ENCODE data around the gene CDK10. TPM values are rescaled to one million over a fixed set of nuclear protein-coding genes. Genes with fewer than 3 reads are reported as not detected.

Gene CDK10
- total and polyA plus RNA-seq, 9 of the 15 experiments (the other 6 are each of a cell fraction or from before 2014, with no cell fraction given), result 2.0 to 85.1 (median 40.1) TPM

DNA sequence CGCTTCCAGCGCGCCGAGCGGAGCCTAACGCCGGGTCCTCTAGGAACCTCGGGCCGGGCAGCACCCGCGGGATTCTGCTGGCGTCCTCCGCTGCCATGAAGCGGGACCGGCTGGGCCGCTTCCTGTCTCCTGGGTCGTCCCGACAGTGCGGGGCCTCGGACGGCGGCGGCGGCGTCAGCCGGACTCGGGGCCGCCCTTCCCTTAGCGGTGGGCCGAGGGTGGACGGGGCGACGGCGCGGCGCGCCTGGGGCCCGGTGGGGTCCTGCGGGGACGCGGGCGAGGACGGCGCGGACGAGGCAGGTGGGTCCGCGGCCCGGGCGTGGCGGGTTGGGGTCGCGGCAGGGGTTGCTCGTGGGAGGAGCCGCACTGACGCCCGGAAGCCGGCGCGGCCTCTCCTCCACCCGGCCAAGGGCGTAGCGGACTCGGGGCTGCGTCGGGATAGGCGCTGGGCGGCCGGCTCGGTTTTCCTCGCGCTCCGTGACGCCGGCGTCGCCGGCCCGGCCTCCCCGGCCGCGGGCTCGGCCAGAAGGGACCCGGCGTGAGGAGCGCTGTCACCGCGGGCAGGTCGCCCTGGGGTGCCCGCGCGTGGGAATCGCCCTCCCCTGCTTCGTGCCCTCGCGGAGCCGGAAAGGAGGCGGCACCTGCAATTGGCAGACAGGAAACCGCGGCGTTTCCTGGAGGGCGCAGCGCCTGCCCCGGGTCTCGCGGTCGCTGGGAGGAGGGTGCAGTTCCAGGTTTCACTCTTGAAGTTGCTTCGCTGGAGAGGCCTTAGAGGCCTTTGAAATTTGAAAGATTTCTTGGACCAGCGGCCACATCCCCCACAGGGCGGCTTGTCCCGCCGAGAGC is 35.3 kb downstream of the CDK10 start (continued):
- TF ChIP-seq, protein P1, sequence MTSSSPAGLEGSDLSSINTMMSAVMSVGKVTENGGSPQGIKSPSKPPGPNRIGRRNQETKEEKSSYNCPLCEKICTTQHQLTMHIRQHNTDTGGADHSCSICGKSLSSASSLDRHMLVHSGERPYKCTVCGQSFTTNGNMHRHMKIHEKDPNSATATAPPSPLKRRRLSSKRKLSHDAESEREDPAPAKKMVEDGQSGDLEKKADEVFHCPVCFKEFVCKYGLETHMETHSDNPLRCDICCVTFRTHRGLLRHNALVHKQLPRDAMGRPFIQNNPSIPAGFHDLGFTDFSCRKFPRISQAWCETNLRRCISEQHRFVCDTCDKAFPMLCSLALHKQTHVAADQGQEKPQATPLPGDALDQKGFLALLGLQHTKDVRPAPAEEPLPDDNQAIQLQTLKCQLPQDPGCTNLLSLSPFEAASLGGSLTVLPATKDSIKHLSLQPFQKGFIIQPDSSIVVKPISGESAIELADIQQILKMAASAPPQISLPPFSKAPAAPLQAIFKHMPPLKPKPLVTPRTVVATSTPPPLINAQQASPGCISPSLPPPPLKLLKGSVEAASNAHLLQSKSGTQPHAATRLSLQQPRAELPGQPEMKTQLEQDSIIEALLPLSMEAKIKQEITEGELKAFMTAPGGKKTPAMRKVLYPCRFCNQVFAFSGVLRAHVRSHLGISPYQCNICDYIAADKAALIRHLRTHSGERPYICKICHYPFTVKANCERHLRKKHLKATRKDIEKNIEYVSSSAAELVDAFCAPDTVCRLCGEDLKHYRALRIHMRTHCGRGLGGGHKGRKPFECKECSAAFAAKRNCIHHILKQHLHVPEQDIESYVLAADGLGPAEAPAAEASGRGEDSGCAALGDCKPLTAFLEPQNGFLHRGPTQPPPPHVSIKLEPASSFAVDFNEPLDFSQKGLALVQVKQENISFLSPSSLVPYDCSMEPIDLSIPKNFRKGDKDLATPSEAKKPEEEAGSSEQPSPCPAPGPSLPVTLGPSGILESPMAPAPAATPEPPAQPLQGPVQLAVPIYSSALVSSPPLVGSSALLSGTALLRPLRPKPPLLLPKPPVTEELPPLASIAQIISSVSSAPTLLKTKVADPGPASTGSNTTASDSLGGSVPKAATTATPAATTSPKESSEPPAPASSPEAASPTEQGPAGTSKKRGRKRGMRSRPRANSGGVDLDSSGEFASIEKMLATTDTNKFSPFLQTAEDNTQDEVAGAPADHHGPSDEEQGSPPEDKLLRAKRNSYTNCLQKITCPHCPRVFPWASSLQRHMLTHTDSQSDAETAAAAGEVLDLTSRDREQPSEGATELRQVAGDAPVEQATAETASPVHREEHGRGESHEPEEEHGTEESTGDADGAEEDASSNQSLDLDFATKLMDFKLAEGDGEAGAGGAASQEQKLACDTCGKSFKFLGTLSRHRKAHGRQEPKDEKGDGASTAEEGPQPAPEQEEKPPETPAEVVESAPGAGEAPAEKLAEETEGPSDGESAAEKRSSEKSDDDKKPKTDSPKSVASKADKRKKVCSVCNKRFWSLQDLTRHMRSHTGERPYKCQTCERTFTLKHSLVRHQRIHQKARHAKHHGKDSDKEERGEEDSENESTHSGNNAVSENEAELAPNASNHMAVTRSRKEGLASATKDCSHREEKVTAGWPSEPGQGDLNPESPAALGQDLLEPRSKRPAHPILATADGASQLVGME (CRISPR knock-in tag; IDR thresholded peaks at IDR 0.05), result no peak
- no peak for TF ChIP-seq KLF16 (IDR thresholded peaks at IDR 0.05)
- no peak for TF ChIP-seq ZC3H8 (IDR thresholded peaks at IDR 0.05)
- TF ChIP-seq, protein P2, sequence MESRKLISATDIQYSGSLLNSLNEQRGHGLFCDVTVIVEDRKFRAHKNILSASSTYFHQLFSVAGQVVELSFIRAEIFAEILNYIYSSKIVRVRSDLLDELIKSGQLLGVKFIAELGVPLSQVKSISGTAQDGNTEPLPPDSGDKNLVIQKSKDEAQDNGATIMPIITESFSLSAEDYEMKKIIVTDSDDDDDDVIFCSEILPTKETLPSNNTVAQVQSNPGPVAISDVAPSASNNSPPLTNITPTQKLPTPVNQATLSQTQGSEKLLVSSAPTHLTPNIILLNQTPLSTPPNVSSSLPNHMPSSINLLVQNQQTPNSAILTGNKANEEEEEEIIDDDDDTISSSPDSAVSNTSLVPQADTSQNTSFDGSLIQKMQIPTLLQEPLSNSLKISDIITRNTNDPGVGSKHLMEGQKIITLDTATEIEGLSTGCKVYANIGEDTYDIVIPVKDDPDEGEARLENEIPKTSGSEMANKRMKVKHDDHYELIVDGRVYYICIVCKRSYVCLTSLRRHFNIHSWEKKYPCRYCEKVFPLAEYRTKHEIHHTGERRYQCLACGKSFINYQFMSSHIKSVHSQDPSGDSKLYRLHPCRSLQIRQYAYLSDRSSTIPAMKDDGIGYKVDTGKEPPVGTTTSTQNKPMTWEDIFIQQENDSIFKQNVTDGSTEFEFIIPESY (CRISPR knock-in tag; IDR thresholded peaks at IDR 0.05), result no peak
- TF ChIP-seq, protein P3, sequence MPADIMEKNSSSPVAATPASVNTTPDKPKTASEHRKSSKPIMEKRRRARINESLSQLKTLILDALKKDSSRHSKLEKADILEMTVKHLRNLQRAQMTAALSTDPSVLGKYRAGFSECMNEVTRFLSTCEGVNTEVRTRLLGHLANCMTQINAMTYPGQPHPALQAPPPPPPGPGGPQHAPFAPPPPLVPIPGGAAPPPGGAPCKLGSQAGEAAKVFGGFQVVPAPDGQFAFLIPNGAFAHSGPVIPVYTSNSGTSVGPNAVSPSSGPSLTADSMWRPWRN (IDR thresholded peaks at IDR 0.05; ENCODE audit: low read depth), result no peak
- TF ChIP-seq, protein P4, sequence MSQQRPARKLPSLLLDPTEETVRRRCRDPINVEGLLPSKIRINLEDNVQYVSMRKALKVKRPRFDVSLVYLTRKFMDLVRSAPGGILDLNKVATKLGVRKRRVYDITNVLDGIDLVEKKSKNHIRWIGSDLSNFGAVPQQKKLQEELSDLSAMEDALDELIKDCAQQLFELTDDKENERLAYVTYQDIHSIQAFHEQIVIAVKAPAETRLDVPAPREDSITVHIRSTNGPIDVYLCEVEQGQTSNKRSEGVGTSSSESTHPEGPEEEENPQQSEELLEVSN (IDR thresholded peaks at IDR 0.05; ENCODE audit: borderline replicate concordance in 1 of 2, extremely low read depth in 1 of 2, insufficient read depth in 1 of 2, insufficient read length in 1 of 2, low read depth in 1 of 2, low read length in 1 of 2, poor library complexity in 1 of 2, severe bottlenecking in 1 of 2), result no peak
- no peak for TF ChIP-seq STAG1 (CRISPR knock-in tag; IDR thresholded peaks at IDR 0.05; ENCODE audit: borderline replicate concordance)
- TF ChIP-seq HCFC1 (IDR thresholded peaks at IDR 0.05; ENCODE audit: low read depth, low read length), result no peak
- no peak for TF ChIP-seq CHCHD3 (CRISPR knock-in tag; IDR thresholded peaks at IDR 0.05)
- TF ChIP-seq NFXL1 (CRISPR knock-in tag; IDR thresholded peaks at IDR 0.05), result no peak
- TF ChIP-seq RCOR1 (IDR thresholded peaks at IDR 0.05; ENCODE audit: borderline replicate concordance in 1 of 2, low read depth in 2 of 2, low read length in 2 of 2), result no peak
- TF ChIP-seq ZBTB8A (IDR thresholded peaks at IDR 0.05; ENCODE audit: partially characterized antibody), result no peak
- TF ChIP-seq ESRRA (IDR thresholded peaks at IDR 0.05; ENCODE audit: borderline replicate concordance, low read depth), result peak; percentile 51
- TF ChIP-seq, protein P5, sequence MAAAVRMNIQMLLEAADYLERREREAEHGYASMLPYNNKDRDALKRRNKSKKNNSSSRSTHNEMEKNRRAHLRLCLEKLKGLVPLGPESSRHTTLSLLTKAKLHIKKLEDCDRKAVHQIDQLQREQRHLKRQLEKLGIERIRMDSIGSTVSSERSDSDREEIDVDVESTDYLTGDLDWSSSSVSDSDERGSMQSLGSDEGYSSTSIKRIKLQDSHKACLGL (CRISPR knock-in tag; IDR thresholded peaks at IDR 0.05; ENCODE audit: borderline replicate concordance, poor library complexity, severe bottlenecking), result no peak
- TF ChIP-seq GTF2F1 (IDR thresholded peaks at IDR 0.05; ENCODE audit: low read depth, low read length), result no peak
